OCI-LY7 (cell line): Measurements from ENCODE around the gene CHKA. TPM values are rescaled to one million over a fixed set of nuclear protein-coding genes. Genes with fewer than 3 reads are reported as not detected.

ENCODE experiments used
- BruUV-seq: library from RNA; stranded (reverse); fragments of 400-500 nt; replicated peaks from 2 replicates; lab custom pipeline; 2021; lab: Mats Ljungman, UMichigan
- CTCF ChIA-PET: fragments of 300-600 bp; sonication (Branson Sonifier 250); formaldehyde crosslinking; loops from one replicate; lab custom pipeline; 2022; ENCODE audit warnings: antibody characterized with exemption; ENCODE audit not compliant: unreplicated experiment; lab: Charles Lee
- POLR2A ChIA-PET: fragments of 300-600 bp; sonication (Branson Sonifier 250); formaldehyde crosslinking; loops from one replicate; lab custom pipeline; 2022; ENCODE audit warnings: antibody characterized with exemption; lab: Charles Lee
- DNase-seq: peaks from one replicate; pipeline ENCODE4 v3.0.0-alpha.2; 2015; ENCODE audit warnings: low spot score
- H2AFZ ChIP-seq: fragments of 200-600 bp; sonication (generic), shearing (Covaris generic); 2 replicates; pipeline ENCODE4 v1.6.1; 2014; ENCODE audit warnings: mild to moderate bottlenecking, antibody characterized with exemption, low read length, moderate library complexity
- H3K27ac ChIP-seq: fragments of 200-600 bp; sonication (generic); 2 replicates; pipeline ENCODE4 v1.5.1; 2014; ENCODE audit warnings: mixed run types, low read depth, mild to moderate bottlenecking, moderate library complexity, low read length, inconsistent platforms; ENCODE audit not compliant: poor library complexity, severe bottlenecking
- H3K36me3 ChIP-seq: fragments of 200-600 bp; sonication (generic); 2 replicates; pipeline ENCODE4 v1.6.1; 2014; ENCODE audit warnings: mild to moderate bottlenecking, antibody characterized with exemption, low read length, moderate library complexity, mixed read lengths; ENCODE audit not compliant: insufficient read depth
- H3K4me1 ChIP-seq: fragments of 200-600 bp; sonication (generic); 2 replicates; pipeline ENCODE4 v1.5.1; 2014; ENCODE audit warnings: mild to moderate bottlenecking, low read length; ENCODE audit not compliant: insufficient read depth, poor library complexity, severe bottlenecking
- H3K4me2 ChIP-seq: fragments of 200-600 bp; sonication (generic); 2 replicates; pipeline ENCODE4 v1.6.1; 2014; ENCODE audit warnings: mild to moderate bottlenecking, low read length
- H3K4me3 ChIP-seq: fragments of 200-600 bp; sonication (generic); 2 replicates; pipeline ENCODE4 v1.5.1; 2014; ENCODE audit warnings: mild to moderate bottlenecking, low read depth, low read length; ENCODE audit not compliant: poor library complexity, severe bottlenecking
- H3K79me2 ChIP-seq: fragments of 200-600 bp; sonication (generic); 2 replicates; pipeline ENCODE4 v1.6.1; 2016; ENCODE audit warnings: low read depth, mild to moderate bottlenecking, low read length, moderate library complexity, mixed read lengths; ENCODE audit not compliant: insufficient read depth
- H3K9me2 ChIP-seq: fragments of 200-600 bp; sonication (generic); 2 replicates; pipeline ENCODE4 v1.6.1; 2016; ENCODE audit warnings: mild to moderate bottlenecking, low read length, mixed read lengths; ENCODE audit not compliant: insufficient read depth
- H3K9me3 ChIP-seq: fragments of 200-600 bp; sonication (generic); 2 replicates; pipeline ENCODE4 v1.6.1; 2014; ENCODE audit warnings: mild to moderate bottlenecking, mixed run types, low read length, mixed read lengths
- H4K20me1 ChIP-seq: fragments of 200-600 bp; sonication (generic); 2 replicates; pipeline ENCODE4 v1.6.1; 2014; ENCODE audit warnings: mild to moderate bottlenecking, antibody characterized with exemption, low read length, moderate library complexity, mixed read lengths; ENCODE audit not compliant: insufficient read depth
- CTCF ChIP-seq: fragments of 200-600 bp; sonication (generic); conservative IDR thresholded peaks from 2 replicates; pipeline ENCODE4 v1.5.1; 2014; ENCODE audit warnings: mild to moderate bottlenecking, antibody characterized with exemption, low read length, moderate library complexity, mixed read lengths
- EZH2phosphoT487 ChIP-seq: fragments of 200-600 bp; sonication (generic); IDR thresholded peaks from 2 replicates; pipeline ENCODE4 v1.6.1; 2018; ENCODE audit warnings: low read depth, borderline replicate concordance, mild to moderate bottlenecking, mixed run types, antibody characterized with exemption, low read length, moderate library complexity, mixed read lengths
- intact Hi-C: fragments of 100-400 bp; cut with micrococcal nuclease; formaldehyde crosslinking; loops from one replicate; pipeline ENCODE4 v1.10.0; 2022; ENCODE audit not compliant: unreplicated experiment
- total RNA-seq, 2 experiments: library from RNA; depleted of rRNA in 1 of 2; stranded (reverse); fragments of >200 nt in 1 of 2; shearing (Covaris generic) in 1 of 2; gene quantifications; 2 replicates each; pipeline ENCODE4 v1.2.3, GENCODE V29; 2014 to 2022

The CHKA gene
- total RNA-seq, 2 experiments from 2014 or later: 36.1 to 47.2 TPM

GRCh38 chr11:68044898-68045351 lies 76.3 kb downstream of the CHKA start:
- Histone ChIP-seq H3K9me2 (no peaks in the 10 kb centered on the region), H4K20me1 (no peaks in the 10 kb centered on the region), H3K36me3 (peaks cover 75% of the 10 kb centered on the region), H3K27ac (no peak overlapping the region), H2AFZ (no peak overlapping the region), H3K4me3 (no peak overlapping the region), H3K4me1 (peaks cover 13% of the 10 kb centered on the region), H3K4me2 (no peak overlapping the region), H3K9me3 (no peaks in the 10 kb centered on the region), H3K79me2 (peaks cover 12% of the 10 kb centered on the region; the same call in 1 of the 2 replicates)
- TF ChIP-seq EZH2phosphoT487: no peak
- no peak for TF ChIP-seq CTCF
- ChIA-PET POLR2A (no interaction called here), CTCF (no interaction called here)
- no TSS peak for BruUV-seq
- no peak for DNase-seq
- intact Hi-C loops: no loop called here

GRCh38 chr11:68044145-68044813 lies 76.9 kb downstream of the CHKA start:
- intact Hi-C loops: no loop called here
- Histone ChIP-seq H3K9me3 (no peaks in the 10 kb centered on the region), H3K4me2 (no peak overlapping the region), H3K9me2 (no peaks in the 10 kb centered on the region), H3K4me3 (no peak overlapping the region), H3K4me1 (peaks cover 13% of the 10 kb centered on the region), H3K36me3 (peaks cover 68% of the 10 kb centered on the region), H2AFZ (no peak overlapping the region), H3K79me2 (peaks cover 18% of the 10 kb centered on the region; the same call in 1 of the 2 replicates), H3K27ac (no peak overlapping the region), H4K20me1 (no peaks in the 10 kb centered on the region)
- no peak for TF ChIP-seq EZH2phosphoT487
- TF ChIP-seq CTCF: no peak
- ChIA-PET CTCF (interaction anchor here (0.6 kb wide), 1 partner anchor 168 kb away, joined by 7 read pairs; no protein-coding TSS in a partner anchor), POLR2A (no interaction called here)
- no TSS peak for BruUV-seq
- no peak for DNase-seq
